Breast epithelium (tissue), 3 donors: Measurements from ENCODE around the gene LBHD1.

Experiments used
- CTCF ChIP-seq, 3 donors: fragments of 450-650 bp; IDR thresholded peaks; one replicate each; pipeline ENCODE4 v1.5.1; 2016 to 2017; ENCODE audit warnings: antibody characterized with exemption in 3 of 3, mild to moderate bottlenecking in 3 of 3, moderate library complexity in 3 of 3
- POLR2A ChIP-seq: fragments of 450-650 bp; IDR thresholded peaks from one replicate; pipeline ENCODE4 v1.6.1; 2016; ENCODE audit warnings: antibody characterized with exemption, mild to moderate bottlenecking, moderate library complexity
- POLR2AphosphoS5 ChIP-seq, 3 donors: sonication (generic); formaldehyde crosslinking; IDR thresholded peaks; one replicate each; pipeline ENCODE4 v1.6.1; 2017; ENCODE audit warnings: antibody characterized with exemption in 3 of 3

GRCh38 chr11:62680825-62681240 lies 8.8 kb upstream of the LBHD1 start:
- TF ChIP-seq CTCF (IDR thresholded peaks at IDR 0.05): peak; percentile 38 to 63 (median 57)
- TF ChIP-seq POLR2AphosphoS5 (IDR thresholded peaks at IDR 0.05): no peak
- no peak for TF ChIP-seq POLR2A
